Osteocyte (in vitro differentiated cells): ENCODE measurements around the gene CUBN. TPM values are rescaled to one million over a fixed set of nuclear protein-coding genes. Genes with fewer than 3 reads are reported as not detected.
"Not testable (repeated sequence)": the region's sequence is repeated elsewhere in the genome, so short reads cannot be mapped to it uniquely, and the experiment has no call there.

Source experiments
- DNase-seq: peaks from one replicate; pipeline ENCODE4 v3.0.0; 2021; ENCODE audit warnings: mixed read lengths; ENCODE audit not compliant: unreplicated experiment; ENCODE audit errors: extremely low spot score
- H3K27ac Mint-ChIP-seq: one replicate; pipeline ENCODE4 v1.8.0; 2021; ENCODE audit warnings: mild to moderate bottlenecking, mixed read lengths; ENCODE audit not compliant: unreplicated experiment
- H3K27me3 Mint-ChIP-seq: one replicate; pipeline ENCODE4 v1.8.0; 2021; ENCODE audit warnings: mixed read lengths; ENCODE audit not compliant: unreplicated experiment
- H3K36me3 Mint-ChIP-seq: one replicate; pipeline ENCODE4 v1.8.0; 2021; ENCODE audit warnings: mixed read lengths; ENCODE audit not compliant: unreplicated experiment
- H3K4me1 Mint-ChIP-seq: one replicate; pipeline ENCODE4 v1.8.0; 2021; ENCODE audit warnings: mixed read lengths; ENCODE audit not compliant: unreplicated experiment
- H3K4me3 Mint-ChIP-seq: one replicate; pipeline ENCODE4 v1.8.0; 2021; ENCODE audit warnings: mild to moderate bottlenecking, moderate library complexity, mixed read lengths; ENCODE audit not compliant: unreplicated experiment
- H3K9me3 Mint-ChIP-seq: one replicate; pipeline ENCODE4 v1.8.0; 2021; ENCODE audit warnings: mixed read lengths; ENCODE audit not compliant: unreplicated experiment
- total RNA-seq: library from RNA; stranded (reverse); gene quantifications from 2 replicates; pipeline ENCODE4 v1.2.1, GENCODE V29; 2021
- TF ChIP-seq, protein P1 (sequence below): fragments of 200-600 bp; sonication (generic); IDR thresholded peaks from 2 replicates; pipeline ENCODE4 v1.5.0; 2021; ENCODE audit warnings: antibody characterized with exemption, mild to moderate bottlenecking, moderate library complexity

Gene CUBN
- total RNA-seq, 1 donor from 2014 or later, result 1.4 TPM

DNA sequence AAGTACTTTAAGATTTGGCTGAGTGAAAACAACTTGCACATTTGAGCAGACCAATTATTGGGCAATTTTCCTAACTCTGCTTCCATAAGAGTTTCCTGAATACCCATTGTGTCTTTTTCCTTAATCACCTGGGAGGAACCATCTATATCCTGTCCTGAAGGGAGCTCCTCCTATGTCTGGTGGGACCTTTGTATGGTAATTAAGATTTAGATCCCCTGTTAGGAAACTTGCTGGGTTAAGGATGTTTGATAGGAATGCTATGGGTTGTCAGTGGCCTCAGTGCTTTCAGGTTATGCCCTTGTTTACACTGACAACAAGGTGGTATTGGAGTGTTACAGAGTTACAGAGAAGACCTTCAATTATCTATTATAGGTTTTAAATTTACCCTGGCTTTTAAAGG is 116.9 kb downstream of the CUBN start:
- not testable (repeated sequence) for DNase-seq, H3K9me3 Mint-ChIP-seq, H3K27me3 Mint-ChIP-seq, H3K36me3 Mint-ChIP-seq, H3K27ac Mint-ChIP-seq, H3K4me3 Mint-ChIP-seq
- peaks cover 17% of the 10 kb centered on the region for H3K4me1 Mint-ChIP-seq

DNA sequence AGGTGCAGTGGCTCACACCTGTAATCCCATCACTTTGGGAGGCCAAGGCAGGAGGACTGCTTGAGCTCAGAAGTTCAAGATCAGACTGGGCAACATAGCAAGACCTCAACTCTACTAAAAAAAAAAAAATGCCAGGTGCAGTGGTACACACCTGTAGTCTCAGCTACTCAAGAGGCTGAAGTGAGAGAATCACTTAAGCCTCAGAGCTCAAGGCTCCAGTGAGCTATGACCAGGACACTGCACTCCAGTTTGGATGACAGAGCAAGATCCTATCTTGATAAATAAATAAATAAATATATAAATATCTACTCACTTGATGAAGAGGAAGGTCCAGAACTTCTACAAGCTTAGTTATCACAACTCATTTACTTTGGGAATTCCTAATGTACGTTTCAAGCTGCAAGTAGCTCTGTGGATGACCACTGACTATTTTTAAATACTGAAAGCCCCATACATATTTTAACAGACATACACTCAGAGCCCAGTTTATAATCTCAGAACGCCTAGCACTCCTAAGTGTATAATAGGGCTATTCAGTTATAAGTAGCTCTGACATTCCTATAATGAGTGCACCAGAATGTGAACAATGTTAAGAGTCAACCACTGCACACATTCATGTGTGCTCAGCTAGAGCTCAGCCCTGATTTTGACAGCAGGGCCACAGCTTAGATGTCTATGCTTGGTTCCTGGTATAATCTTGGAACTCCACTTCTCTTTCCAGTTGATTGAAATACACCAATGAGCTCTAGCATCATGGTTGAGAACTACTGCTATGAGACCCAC is 119.1 kb downstream of the CUBN start:
- Mint-ChIP-seq H3K9me3 (peaks cover 7% of the 10 kb centered on the region), H3K36me3 (no peaks in the 10 kb centered on the region), H3K27me3 (no peaks in the 10 kb centered on the region), H3K27ac (peak overlapping the region; percentile 76), H3K4me3 (no peak overlapping the region), H3K4me1 (peaks cover 17% of the 10 kb centered on the region)
- DNase-seq, result no peak
- TF ChIP-seq, protein P1, sequence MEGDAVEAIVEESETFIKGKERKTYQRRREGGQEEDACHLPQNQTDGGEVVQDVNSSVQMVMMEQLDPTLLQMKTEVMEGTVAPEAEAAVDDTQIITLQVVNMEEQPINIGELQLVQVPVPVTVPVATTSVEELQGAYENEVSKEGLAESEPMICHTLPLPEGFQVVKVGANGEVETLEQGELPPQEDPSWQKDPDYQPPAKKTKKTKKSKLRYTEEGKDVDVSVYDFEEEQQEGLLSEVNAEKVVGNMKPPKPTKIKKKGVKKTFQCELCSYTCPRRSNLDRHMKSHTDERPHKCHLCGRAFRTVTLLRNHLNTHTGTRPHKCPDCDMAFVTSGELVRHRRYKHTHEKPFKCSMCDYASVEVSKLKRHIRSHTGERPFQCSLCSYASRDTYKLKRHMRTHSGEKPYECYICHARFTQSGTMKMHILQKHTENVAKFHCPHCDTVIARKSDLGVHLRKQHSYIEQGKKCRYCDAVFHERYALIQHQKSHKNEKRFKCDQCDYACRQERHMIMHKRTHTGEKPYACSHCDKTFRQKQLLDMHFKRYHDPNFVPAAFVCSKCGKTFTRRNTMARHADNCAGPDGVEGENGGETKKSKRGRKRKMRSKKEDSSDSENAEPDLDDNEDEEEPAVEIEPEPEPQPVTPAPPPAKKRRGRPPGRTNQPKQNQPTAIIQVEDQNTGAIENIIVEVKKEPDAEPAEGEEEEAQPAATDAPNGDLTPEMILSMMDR, result no peak

DNA sequence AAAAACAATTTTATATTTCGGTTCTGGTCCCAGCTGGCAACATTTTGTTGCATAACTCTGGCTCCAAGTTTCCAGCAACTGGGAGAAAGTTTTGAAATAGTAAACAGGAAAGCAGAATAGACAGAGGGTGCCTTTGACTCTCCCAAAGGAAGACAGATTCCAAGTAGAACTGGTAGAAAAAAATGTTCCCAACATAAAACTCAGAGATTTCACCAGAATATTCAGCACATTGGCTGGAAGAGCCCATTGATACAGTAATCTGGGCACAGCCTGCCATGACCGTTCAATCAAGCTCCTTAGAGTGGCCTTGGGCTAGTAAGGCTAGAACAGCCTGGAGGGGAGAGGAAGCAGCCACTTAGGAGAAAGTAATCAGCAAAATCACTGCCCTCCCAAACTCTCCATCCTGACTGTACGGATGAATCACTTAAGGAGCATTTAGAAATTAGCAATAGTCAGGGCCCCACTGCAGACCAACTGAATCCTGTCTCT is 120.4 kb downstream of the CUBN start:
- H3K9me3 Mint-ChIP-seq, result peaks cover 9% of the 10 kb centered on the region
- no peak overlapping the region for H3K4me3 Mint-ChIP-seq
- H3K4me1 Mint-ChIP-seq, result peaks cover 17% of the 10 kb centered on the region
- TF ChIP-seq, protein P1, result no peak
- no peak for DNase-seq
- H3K27ac Mint-ChIP-seq, result peak overlapping the region; percentile 76
- no peaks in the 10 kb centered on the region for H3K27me3 Mint-ChIP-seq
- H3K36me3 Mint-ChIP-seq, result no peaks in the 10 kb centered on the region

DNA sequence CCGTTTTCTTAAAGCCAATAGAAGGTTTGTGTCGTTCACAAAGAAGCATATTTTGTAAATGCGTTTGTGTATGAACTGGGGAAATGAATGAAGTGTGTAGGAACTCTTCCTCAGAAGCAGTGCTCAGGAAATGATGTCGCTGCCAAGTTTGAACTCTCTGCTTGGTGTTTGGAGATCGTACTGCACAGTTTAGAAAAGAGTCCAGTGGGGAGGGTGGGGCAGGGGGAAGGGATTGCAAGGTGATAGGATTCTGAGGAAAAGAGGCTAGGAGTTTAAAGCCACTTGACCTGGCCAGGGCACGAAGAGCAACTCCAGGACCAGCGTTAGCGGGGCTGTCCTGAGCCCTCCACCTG is 122.2 kb downstream of the CUBN start:
- DNase-seq, result no peak
- peaks cover 35% of the 10 kb centered on the region for H3K4me1 Mint-ChIP-seq
- H3K27ac Mint-ChIP-seq, result no peak overlapping the region
- no peak overlapping the region for H3K4me3 Mint-ChIP-seq
- H3K9me3 Mint-ChIP-seq, result peaks cover 9% of the 10 kb centered on the region
- no peaks in the 10 kb centered on the region for H3K27me3 Mint-ChIP-seq
- TF ChIP-seq, protein P1, result no peak
- H3K36me3 Mint-ChIP-seq, result no peaks in the 10 kb centered on the region

DNA sequence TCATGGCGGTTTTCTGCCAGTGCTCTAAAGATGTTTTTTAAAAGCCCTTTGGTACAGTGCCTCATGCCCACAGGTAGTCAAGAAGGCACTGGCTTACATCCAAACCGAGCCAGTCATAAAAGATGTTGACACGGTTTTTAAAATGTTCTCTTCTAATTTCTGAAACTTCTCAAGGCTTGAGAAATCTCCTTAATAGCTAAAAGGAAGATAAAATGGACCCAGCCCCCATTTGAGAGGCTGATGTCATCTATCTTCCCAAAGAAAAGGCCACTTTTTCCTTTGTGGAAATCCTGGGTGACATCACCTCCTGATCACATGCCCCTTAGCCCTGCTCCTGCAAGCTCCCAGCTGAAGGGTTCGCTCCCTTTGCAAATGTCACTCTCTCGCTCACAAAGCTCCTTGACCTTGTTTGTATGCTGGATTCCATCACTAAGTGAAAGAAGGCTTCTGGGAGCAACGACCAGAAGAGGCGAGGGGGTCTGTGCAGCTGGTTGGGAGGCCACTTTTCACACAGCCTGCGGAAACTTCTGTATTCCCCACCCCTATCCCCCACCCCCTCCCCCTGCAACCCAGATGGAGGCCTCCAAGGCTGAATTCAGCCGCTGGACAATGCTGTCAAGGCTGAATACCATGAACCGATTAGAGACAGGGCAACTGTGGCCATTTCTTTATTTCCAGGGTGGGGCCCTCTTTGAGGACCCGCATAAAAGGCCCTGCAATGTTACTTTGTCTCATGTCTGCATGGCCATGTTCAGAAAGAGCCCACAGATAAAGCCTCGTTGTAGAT is 122.8 kb downstream of the CUBN start:
- Mint-ChIP-seq H3K4me3 (no peak overlapping the region), H3K4me1 (peaks cover 40% of the 10 kb centered on the region), H3K27ac (no peak overlapping the region), H3K36me3 (no peaks in the 10 kb centered on the region), H3K27me3 (no peaks in the 10 kb centered on the region), H3K9me3 (peaks cover 9% of the 10 kb centered on the region)
- TF ChIP-seq, protein P1, result no peak
- DNase-seq, result no peak
